HEK293 (cell line): Measurements from ENCODE around the gene ADAM19.

Experiments used
- ELK4 ChIP-seq: IDR thresholded peaks from 2 replicates; pipeline ENCODE4 v1.6.1; 2011; ENCODE audit warnings: mild to moderate bottlenecking, low read depth, low read length, borderline replicate concordance
- TRIM28 ChIP-seq: IDR thresholded peaks from 2 replicates; pipeline ENCODE4 v1.6.1; 2011; ENCODE audit warnings: low read length, control low read depth, borderline replicate concordance
- YY1 ChIP-seq: fragments of 450-650 bp; formaldehyde crosslinking; IDR thresholded peaks from 2 replicates; pipeline ENCODE4 v1.5.1; 2018; ENCODE audit warnings: missing biosample characterization, missing genetic modification characterization
- ZBTB8A ChIP-seq: fragments of 450-650 bp; formaldehyde crosslinking; IDR thresholded peaks from 2 replicates; pipeline ENCODE4 v1.5.1; 2016; ENCODE audit warnings: missing biosample characterization, missing genetic modification characterization
- ZNF146 ChIP-seq: fragments of 450-650 bp; formaldehyde crosslinking; IDR thresholded peaks from 2 replicates; pipeline ENCODE4 v1.5.1; 2016; ENCODE audit warnings: missing biosample characterization, missing genetic modification characterization
- ZNF768 ChIP-seq: fragments of 450-650 bp; formaldehyde crosslinking; IDR thresholded peaks from 2 replicates; pipeline ENCODE4 v1.5.1; 2018; ENCODE audit warnings: missing biosample characterization, mild to moderate bottlenecking, missing genetic modification characterization
- ZNF776 ChIP-seq: fragments of 450-650 bp; formaldehyde crosslinking; IDR thresholded peaks from 2 replicates; pipeline ENCODE4 v1.5.0; 2017; ENCODE audit warnings: missing biosample characterization, missing genetic modification characterization, borderline replicate concordance
- ZNF777 ChIP-seq: fragments of 450-650 bp; formaldehyde crosslinking; IDR thresholded peaks from 2 replicates; pipeline ENCODE4 v1.5.1; 2017; ENCODE audit warnings: missing biosample characterization, missing genetic modification characterization, borderline replicate concordance
- TF ChIP-seq, protein P1 (sequence below): fragments of 450-650 bp; formaldehyde crosslinking; IDR thresholded peaks from 2 replicates; pipeline ENCODE4 v1.5.1; 2016; ENCODE audit warnings: missing biosample characterization, missing genetic modification characterization
- TF ChIP-seq, protein P2 (sequence below): fragments of 450-650 bp; formaldehyde crosslinking; IDR thresholded peaks from 2 replicates; pipeline ENCODE4 v1.5.1; 2016; ENCODE audit warnings: missing biosample characterization, missing genetic modification characterization

DNA sequence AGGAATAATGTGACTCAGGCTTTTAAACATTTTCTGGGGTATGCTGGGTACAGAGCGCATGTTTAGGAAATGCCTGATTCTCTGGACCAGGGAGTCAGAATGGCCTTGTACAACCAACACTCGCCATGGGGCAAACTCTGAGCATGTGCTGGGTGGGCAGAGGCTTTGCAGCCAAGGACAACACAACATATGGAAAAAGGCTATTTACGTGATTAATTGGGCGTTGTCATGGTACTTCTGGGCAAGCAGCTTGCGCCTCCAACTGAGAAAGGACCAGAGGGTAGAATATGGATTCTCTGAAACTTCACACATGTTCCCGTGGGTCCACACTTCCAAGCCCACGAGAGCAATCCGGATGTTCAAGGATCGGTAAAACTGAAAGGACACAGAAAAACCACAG, 66.5 kb downstream of the ADAM19 start:
- TF ChIP-seq ZNF768 (tag by site-specific recombination) = no peak
- TF ChIP-seq ZNF146 (tag by site-specific recombination) = no peak
- TF ChIP-seq, protein P1, sequence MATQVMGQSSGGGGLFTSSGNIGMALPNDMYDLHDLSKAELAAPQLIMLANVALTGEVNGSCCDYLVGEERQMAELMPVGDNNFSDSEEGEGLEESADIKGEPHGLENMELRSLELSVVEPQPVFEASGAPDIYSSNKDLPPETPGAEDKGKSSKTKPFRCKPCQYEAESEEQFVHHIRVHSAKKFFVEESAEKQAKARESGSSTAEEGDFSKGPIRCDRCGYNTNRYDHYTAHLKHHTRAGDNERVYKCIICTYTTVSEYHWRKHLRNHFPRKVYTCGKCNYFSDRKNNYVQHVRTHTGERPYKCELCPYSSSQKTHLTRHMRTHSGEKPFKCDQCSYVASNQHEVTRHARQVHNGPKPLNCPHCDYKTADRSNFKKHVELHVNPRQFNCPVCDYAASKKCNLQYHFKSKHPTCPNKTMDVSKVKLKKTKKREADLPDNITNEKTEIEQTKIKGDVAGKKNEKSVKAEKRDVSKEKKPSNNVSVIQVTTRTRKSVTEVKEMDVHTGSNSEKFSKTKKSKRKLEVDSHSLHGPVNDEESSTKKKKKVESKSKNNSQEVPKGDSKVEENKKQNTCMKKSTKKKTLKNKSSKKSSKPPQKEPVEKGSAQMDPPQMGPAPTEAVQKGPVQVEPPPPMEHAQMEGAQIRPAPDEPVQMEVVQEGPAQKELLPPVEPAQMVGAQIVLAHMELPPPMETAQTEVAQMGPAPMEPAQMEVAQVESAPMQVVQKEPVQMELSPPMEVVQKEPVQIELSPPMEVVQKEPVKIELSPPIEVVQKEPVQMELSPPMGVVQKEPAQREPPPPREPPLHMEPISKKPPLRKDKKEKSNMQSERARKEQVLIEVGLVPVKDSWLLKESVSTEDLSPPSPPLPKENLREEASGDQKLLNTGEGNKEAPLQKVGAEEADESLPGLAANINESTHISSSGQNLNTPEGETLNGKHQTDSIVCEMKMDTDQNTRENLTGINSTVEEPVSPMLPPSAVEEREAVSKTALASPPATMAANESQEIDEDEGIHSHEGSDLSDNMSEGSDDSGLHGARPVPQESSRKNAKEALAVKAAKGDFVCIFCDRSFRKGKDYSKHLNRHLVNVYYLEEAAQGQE (tag by site-specific recombination) = no peak
- no peak for TF ChIP-seq ELK4
- TF ChIP-seq, protein P2, sequence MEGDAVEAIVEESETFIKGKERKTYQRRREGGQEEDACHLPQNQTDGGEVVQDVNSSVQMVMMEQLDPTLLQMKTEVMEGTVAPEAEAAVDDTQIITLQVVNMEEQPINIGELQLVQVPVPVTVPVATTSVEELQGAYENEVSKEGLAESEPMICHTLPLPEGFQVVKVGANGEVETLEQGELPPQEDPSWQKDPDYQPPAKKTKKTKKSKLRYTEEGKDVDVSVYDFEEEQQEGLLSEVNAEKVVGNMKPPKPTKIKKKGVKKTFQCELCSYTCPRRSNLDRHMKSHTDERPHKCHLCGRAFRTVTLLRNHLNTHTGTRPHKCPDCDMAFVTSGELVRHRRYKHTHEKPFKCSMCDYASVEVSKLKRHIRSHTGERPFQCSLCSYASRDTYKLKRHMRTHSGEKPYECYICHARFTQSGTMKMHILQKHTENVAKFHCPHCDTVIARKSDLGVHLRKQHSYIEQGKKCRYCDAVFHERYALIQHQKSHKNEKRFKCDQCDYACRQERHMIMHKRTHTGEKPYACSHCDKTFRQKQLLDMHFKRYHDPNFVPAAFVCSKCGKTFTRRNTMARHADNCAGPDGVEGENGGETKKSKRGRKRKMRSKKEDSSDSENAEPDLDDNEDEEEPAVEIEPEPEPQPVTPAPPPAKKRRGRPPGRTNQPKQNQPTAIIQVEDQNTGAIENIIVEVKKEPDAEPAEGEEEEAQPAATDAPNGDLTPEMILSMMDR (tag by site-specific recombination) = no peak
- no peak for TF ChIP-seq ZBTB8A (tag by site-specific recombination)
- no peak for TF ChIP-seq TRIM28
- no peak for TF ChIP-seq YY1
- no peak for TF ChIP-seq ZNF776 (tag by site-specific recombination)
- TF ChIP-seq ZNF777 (tag by site-specific recombination) = no peak
